Measurements from ENCODE around the gene ZFP69B.

GRCh38 chr1:40401473-40402201, 48.6 kb upstream of the ZFP69B start:
- TF ChIP-seq CTCF (IDR thresholded peaks at IDR 0.05) (no peak), POLR2A (IDR thresholded peaks at IDR 0.05) (no peak)

All from right lobe of liver (tissue), 4 donors.